ENCODE results near the gene RELCH.

RELCH gene

DNA sequence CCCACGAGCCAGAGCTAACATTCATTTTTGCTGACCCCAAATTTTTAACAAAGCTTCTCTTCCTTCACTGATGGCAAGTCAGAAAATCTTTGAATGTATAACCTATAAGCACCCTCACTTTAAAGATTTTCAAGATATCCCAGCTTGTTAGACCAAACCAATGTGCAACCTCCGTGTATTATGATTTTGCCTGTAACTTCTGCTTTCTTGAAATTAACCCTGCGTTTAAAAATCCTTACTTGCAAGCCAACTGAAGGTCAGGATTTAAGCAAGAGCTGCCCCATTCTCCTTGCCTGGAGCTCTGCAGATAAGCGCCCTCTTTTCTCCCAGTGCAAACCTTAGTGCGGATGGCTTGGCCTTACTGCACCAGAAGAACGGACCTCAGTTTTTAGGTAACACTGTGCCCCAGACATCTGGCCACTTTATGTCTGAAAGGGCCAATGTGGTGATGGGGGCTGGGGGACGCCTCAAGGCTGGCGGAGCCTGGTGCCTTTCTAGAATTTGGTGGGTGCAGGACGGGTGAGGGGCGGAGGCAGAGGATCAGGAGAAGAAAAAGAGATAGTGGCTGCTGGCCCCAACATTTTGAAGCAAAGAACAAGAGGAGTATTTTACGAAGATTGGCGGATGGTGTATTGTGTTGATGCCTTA is 137.2 kb downstream of the RELCH start:
- no peak for DNase-seq

DNA sequence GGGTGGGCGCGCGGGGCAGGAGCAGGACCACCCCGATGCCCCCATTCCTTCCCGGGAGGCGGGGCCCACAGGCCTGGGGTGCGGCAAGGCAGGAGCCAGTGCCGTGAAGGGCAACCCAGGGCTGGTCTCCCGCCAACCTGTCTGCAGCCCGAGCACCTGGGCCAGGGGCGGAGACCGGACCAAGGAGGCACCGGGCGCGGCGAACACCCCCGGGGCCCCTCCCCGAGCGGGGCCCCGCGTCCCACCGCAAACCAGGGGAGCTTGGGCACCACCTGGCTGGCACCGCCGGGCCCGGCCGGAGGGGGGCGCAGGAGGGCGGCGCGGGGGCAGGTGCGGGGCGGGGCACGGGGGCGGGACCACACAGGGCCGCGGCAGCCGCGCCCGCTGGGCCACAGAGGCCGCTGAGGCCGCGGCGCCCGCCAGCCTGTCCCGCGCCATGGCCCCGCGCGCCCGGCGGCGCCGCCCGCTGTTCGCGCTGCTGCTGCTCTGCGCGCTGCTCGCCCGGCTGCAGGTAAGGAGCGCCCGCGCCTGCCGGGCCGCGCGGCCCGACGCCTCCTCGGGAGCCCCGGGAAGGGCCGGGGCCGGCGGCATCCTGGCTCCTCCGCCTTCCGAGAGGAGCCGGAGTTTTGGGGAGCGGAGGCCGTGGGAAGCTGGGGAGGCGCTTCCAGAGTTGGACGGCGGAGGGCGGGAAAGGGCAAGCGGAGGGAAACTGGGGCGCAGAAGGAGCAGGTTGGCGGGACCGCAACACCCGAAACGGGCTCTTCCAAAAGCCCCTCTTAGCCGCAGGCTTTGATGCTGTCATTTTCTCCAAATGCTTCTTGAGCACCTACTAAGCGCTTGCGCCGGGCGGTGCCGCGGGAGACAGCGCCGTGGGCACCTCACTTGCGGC is 138.1 kb downstream of the RELCH start, which contains the start of gene TNFRSF11A:
Gene TNFRSF11A, plus strand, starts transcription at position 394 of the 889 bp plus-strand sequence. Its CDS starts 43 bp downstream, at position 437.
- peak; percentile 73 for DNase-seq

DNA sequence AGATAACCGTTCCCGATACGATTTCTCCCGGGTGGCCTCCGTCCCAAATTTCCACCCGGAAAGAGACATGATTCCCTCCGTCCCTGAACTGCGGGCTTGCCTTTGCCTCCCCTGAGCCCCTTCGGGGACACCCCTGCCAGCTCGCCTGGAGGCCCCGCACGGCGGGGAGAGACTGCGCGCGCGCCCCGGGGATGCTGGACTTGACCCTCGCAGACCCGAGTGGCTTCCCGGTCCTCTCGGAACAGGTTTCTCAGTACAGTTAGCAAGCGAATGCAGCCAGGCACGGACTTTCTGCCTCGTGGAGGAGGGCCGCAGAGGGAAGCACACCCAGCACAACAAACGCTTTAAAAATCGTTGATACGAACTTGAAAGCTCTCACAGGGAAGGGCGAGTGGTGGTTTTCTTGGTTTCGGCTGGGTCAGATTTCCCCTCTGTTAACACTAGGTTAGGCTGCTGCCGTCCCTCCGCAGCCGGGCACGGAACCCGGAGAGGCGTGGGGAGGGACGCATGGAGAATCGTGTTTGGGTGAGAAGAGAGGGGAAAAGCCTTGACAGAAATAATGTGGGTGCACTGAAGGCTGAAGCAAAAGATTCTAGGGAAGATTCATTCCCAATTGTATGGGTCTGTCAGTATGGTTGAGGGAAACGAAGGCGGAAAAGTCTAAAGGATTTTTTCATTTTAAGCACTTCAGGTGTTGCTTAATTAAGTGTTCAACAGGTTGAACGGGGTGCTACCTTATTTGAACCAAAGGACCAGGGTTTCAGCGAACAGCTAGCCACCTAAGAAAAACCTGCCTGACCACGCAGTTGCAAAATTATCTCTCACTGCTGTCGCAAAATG is 139.0 kb downstream of the RELCH start:
- DNase-seq: peak; percentile 41

DNA sequence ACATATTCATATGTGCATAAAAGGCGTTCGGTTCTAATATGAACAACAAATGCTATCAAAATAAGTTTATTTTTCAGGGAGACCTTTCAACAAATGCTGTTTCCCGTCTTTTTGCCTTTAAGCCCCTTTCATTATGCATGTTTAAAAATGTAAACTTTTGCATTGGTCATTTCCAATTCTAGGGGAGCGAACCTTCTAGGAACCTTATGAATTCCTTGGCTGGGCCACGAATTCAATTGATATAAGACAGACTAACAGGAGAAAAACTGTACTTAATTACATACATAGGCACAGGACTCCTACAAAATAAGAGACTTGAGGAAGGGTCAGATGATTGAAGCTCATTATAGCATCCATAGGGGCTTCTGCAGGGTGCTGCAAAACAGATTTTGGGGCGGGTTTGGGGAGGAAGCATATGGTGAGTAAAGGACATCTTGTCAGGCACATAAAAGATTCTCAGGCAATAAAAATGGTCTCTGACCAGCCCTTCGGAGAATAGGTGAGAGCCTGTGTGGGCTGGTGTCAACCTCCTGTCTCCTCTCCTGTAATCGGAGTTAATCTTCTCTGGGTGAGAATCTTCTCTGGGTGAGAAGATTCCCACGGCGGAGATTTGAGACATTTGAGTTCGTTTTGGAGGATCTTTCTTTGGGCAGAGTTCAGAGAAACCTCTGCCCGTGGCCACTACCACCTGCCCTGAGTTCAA is 139.7 kb downstream of the RELCH start:
- no peak for DNase-seq

DNA sequence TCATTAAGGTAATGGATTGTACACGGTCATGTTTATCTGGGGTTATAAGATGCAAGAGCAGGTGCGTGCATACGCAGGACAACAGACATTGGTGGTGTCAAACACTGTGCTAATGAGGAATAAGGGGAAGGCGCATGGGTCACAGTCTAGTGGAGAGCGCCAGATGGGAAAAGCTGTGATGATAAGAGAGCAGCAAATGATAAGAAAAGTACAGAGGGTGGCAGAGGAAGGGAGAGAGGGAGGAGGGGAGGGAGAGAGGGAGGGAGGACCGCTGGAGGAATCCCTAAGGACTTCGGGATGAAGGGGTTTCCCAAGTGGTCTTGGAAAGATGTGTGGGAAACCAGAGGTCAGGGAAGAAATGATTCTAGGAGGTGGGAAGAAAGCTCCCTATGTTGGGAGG is 140.9 kb downstream of the RELCH start:
- no peak for DNase-seq

DNA sequence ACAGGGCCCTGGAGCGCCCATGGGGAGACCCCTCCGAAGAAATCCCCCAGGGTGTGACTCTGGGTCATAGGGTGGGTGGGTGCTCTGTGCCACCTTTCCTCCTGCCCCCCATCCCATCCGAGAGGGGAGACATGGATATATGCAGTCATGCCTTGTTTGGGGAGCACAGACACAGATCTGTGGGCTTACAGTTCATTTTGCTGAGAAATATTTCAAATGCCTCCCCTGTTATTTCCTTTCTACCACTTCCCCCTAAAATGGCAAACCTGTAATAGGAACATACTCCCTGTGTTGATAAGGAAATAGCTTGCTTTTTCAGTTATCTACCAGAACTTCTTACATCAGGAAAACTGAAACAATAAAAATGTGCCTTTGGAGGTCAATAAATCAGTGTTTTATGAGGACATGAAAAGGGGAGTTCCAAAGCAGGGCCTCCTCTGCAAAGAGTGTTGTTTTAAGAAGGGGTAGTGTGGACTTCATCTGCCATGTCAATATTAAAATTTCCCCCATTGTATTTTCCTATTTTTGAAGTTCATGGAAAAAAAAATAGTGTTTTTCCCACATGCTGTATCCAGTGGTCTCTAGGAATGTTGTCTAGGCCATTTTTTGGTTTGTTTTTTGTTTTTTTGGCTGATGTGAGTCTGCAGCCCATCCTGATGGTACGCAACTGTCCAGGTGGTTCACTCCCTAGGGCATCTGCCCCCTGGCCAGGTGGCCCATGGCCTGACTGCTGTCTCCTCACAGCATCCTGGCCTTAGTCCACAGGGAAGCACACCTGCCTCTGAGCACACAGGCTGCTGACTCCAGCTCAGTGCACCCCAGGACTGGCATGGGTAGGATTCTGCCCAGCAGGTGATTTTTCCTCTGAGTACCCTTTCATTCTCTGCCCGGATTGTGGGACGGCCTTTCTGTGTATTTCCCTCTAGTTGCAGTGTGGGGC is 141.8 kb downstream of the RELCH start:
- DNase-seq: no peak

DNA sequence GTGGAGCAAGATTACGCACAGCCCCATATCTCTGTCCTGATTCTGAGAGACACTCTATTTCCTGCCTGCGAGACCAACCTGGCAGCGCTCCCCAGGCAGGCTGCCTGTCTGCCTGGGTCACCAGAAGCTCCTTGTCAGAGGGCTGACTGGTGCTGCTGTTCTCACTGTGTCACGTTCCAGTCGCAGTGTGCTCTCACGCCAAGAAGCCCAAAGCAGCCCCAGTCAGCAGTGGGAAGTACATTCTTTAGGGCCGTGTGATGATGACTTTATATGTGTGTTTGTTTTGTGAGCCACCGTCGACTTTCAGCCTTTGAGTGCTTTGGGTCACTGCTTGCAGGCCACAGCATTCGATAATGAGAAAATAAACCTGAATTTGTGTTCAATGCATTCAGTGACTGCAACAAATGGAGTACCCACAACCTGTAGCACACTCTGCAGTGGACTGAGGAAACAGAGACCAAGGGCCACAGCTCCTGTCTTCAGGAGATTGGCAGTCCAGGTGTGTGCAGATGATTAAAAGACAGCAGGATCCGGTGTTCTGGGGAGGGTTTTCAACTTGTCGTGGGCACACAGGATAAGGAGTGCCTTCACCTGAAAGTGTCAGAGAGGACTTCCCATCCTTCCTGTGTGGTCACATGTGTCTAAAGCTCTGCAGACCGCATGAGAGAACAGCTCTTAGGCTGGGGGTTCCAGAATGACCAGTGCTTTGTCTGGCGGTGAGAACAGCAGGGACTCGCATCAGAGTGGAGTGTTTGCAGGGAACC is 142.8 kb downstream of the RELCH start:
- peak; percentile 44 for DNase-seq

GRCh38 chr18:62330650-62331049 is 143.6 kb downstream of the RELCH start:
- no peak for DNase-seq

DNA sequence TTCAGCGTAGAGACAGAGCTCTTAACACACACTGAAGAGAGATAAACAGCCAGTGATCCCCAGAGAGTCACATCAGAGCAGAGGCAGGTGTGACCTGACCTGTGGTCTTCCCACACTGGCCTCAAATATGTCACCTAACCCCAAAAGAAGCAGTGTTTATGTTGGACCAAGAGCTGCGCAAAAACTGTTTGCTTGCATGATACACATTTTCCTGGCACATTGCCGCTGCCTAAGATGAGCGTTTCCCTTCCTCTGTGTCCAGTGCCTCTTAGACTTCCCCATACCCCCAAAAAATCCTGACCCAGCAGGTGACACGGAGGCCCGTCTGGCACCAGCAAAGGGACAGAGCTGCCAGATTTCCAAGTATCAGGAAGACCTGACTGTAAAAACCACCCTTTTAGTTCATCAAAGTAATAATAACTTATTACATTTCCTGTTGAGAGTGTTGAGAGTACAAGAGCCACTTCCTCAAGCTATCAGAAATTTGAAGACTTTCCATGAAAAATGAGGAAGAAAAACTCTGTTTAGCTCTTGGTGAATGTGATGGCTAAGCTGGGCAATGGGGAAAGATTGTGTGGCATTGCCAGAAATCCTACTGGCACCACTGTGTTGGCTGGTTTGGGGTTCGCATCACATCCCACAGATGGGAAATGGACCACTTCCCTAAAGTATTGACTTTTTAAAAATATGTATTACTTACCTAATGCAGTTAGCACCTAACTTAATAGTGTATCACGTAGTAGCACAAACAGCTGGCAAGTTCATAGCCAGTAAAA is 144.7 kb downstream of the RELCH start:
- no peak for DNase-seq

- no peak for DNase-seq
Observed at GRCh38 chr18:62332431-62332830, 145.4 kb downstream of the RELCH start.

DNA sequence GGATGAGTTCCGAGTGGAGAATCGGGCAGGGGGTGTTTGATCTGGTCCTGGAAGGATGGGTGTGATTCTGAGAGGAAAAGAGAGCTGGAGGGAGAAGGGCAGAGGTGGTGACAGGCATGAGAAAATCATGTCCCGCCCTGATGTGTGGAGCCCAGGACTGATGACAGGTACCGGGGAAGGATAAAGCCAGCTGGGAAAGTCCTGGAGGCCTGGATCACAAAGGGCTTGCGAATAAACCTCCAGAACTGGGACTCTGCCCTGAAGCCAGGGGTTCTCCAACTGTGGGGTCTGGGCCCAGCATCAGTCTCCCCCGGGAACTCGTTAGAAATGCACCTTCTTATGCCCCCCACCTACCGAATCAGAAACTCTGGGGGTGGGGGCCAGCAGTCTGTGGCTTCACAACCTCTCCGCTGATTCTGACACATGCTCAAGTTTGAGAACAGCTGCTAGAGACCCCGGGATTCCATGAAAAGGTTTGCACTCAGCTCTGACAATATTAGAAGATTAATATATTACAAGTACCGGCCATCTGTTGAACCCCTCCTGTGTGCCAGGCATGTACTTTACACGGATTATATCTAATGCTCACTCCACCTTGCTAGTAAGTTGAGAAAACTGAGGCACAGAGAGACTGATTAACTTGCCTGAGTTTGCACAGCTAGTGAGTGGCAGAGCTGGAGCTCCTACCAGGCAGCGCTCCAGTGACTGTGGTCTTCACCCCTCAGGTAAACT is 146.1 kb downstream of the RELCH start:
- DNase-seq: no peak

DNA sequence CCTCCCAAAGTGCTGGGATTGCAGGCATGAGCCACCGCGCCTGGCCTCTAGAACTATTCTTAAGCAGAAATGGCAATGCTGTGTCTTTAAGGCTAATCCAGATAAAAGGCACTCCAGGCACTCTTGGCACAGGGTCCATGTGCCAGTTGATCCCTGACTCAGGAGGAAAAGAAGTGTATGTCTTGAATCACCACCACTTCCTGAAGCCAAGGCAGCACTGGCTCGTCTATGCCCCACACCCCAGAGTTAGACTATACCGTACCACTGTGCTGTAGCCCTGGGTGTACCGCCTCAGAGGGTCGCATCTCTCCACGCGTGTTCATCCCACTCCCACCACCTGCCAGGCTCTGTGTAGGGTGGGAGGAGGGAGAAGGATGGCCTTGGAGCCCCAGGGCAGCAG is 147.1 kb downstream of the RELCH start:
- no peak for DNase-seq

DNA sequence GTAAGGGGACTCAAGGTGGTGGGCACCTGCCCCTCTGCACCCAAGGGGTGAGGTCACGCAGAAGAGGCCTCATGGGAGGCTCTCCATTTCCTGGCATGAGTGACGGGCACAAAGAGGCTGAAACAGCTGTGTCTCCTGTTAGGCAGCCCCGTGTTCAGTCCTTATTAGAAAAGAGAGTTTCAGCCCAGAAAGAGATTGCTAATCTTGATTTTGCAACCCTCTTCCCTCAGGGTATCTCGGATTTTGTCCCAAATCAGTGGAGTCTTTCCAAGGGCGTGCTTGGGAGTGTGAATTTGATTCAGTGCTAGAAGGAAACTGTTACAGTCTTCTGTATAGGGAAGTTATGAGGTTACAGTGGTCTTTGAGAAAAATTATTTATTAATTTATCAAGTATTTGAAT is 148.4 kb downstream of the RELCH start:
- no peak for DNase-seq

DNA sequence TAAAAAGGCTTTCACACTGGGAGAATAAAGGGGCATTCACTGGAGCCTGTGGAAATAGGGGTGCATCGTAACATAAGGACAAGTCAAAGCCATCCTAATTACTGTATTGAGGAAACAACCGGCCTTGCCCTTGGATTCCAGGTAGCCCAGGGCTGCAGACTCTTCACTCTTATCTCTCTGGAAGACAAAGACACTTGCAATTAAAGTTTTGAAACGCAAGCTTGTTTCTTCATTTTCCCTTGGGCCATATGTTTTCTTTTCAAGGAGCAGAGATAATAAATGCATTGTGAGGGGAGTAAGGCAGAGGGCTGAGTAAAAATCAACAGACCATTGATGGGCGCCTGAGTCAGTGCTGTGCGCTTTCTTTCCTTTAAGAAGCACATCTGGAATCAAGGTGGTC is 149.6 kb downstream of the RELCH start:
- DNase-seq: no peak

- no peak for DNase-seq
Observed at GRCh38 chr18:62337336-62337735, 150.3 kb downstream of the RELCH start.

DNA sequence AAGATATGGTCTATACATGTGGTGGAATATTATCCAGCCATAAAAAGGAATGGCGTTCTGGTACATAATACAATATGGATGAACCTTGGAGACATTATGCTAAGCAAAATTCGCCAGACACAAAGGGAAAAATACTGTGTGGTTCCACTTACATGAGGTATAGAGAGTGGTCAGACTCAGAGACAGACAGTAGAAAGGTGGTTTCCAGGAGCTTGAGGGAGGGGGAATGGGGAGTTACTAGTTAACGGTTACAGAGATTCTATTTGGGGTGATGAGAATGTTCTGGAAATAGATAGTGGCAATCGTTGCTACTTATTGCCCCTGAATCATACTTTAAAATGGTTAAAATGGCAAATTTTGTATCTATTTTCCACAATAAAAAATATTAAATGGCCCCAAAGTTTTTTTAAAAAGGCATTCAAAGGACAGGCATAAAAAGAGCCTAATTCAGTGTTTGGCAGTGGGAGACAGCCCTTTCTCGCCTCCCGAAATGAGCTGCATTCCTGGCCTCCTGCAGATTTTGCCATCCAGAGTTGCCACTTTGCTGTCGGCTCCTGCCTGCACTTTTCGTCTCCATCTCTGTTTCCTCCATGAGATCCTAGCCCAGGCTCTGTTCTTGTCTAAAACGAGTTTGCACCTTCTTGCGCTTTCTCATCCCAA is 151.5 kb downstream of the RELCH start:
- no peak for DNase-seq

DNA sequence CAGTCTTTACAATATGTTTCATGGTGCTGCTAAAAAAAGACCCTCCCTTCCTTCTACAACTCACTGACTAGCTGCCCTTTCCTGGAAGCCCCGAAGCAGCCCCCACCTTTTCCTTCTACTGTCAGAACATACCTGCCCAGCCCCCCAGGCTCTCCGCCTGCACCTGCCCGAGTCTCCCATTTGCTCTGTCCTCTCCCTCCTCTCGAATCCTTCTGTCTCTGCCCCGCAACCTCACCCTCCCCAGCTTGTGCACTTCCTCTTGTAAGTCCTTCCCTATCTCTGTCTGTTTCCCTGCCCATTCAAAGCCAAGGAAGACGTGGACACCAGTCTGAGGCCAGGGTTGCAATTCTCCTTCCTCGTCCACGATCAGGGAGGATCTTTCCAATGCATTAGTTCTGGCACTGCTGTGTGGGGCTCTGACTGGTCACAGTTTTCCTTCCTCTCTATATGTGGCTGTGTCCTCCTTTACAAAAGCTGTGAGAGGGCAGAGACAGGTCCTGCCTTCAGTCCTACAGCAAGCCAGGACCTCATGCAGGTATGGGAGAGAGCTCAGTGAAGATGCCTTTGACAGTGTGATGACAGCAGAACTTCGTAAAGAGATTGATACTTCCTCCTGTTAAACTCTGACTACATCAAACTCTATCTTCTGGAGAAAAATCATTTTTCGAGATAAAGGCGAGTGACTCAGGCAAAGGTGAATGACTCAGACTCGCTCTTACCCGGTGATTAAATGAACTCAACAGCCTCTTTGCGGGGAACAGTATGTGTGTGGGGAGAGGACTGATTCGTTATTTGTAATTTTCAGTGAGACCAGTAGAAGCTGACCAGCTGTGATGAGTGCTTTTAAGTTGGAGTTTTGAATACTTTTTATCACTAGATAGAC is 152.3 kb downstream of the RELCH start:
- DNase-seq: no peak

DNA sequence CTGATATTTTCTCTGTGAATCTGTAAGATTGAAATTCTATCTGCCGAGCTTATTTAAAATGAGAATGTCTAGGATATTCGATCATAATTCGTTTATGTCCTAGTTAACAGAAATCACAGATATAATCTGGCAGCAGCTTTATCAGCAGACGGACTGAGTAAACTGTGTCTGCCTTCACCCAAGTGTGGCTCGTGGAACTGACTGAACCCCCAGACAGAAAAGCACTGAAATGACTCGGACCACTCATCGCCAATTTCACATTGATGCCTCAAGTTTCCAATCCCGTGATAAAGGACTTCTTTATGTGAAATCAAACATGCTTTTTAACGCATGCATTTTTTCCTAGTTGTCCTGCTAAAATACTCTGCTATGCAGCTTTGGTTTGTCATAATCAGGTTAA is 153.9 kb downstream of the RELCH start:
- no peak for DNase-seq
